Heart left ventricle (tissue), 13 donors: ENCODE data around the gene PF4V1.

Experiments used
- CTCF ChIP-seq, 12 donors: fragments of 200-600 bp; sonication (generic) in 4 of 12; IDR thresholded peaks; one replicate each; pipeline versions ENCODE4 v1.5.0 to v1.8.0; 2018 to 2022; ENCODE audit warnings: antibody characterized with exemption in 12 of 12, mild to moderate bottlenecking in 5 of 12
- POLR2A ChIP-seq, 2 donors: fragments of 450-650 bp; IDR thresholded peaks; one replicate each; pipeline ENCODE4 v1.6.1; 2017; ENCODE audit warnings: antibody characterized with exemption in 2 of 2, mild to moderate bottlenecking in 2 of 2, moderate library complexity in 2 of 2
- donor health status: ischemic (EF 13 %, LVEDD 7.1; RV severe dilation, severe dysfunction).
- donor health status: DM: no; HTN: yes; CAD: no.
- donor health status: DM: no; HTN: no; CAD: no.
- donor health status: ischemic (EF 25% LVEDD 6.9; RV normal size, moderate dysfunction).
- donor health status: ischemic (EF 25% LVEDD 5.7; RV mildly dilated, moderate dysfunction).
- donor health status: ischemic (EF 35%, LVEDD 5.7; RV mildly dilated, moderate dysfunction).
- donor health status: nonischemic (EF 11% LVEDD 7.7; RV severe dilation, severe dysfunction).
- donor health status: DM: yes; HTN: yes; CAD: no.
- donor health status: PGD.
- donor health status: ischemic (EF 29% LVEDD 5.4; RV normal size, mild dysfunction).
- donor health status: nonischemic (EF 23%, LVEDD 6.1; RV moderate dilation, normal function).

GRCh38 chr4:73868206-73869129 is 15.4 kb downstream of the PF4V1 start:
- TF ChIP-seq CTCF (IDR thresholded peaks at IDR 0.05) (no peak), POLR2A (IDR thresholded peaks at IDR 0.05) (no peak)
